ENCODE measurements around the gene INO80.

INO80 gene

GRCh38 chr15:40984964-40985363 is 131.1 kb downstream of the INO80 start:
- DNase-seq = no peak
- H3K27me3 Mint-ChIP-seq (ENCODE audit: low read depth, poor library complexity) = no peaks in the 10 kb centered on the region

GRCh38 chr15:40984406-40984805 is 131.7 kb downstream of the INO80 start:
- DNase-seq = no peak
- no peaks in the 10 kb centered on the region for H3K9me3 Mint-ChIP-seq
- TF ChIP-seq CTCF (IDR thresholded peaks at IDR 0.05) = no peak
- H3K36me3 Mint-ChIP-seq (ENCODE audit: low read depth) = peaks cover 73% of the 10 kb centered on the region
- H3K4me3 Mint-ChIP-seq = no peak overlapping the region
- no peaks in the 10 kb centered on the region for H3K4me1 Mint-ChIP-seq
- no peaks in the 10 kb centered on the region for H3K27me3 Mint-ChIP-seq (ENCODE audit: low read depth, poor library complexity)
- H3K27ac Mint-ChIP-seq = no peak overlapping the region

More at GRCh38 chr15:40984964-40985363, 131.1 kb downstream of the INO80 start:
- H3K27ac Mint-ChIP-seq = no peak overlapping the region
- H3K9me3 Mint-ChIP-seq = no peaks in the 10 kb centered on the region
- H3K36me3 Mint-ChIP-seq (ENCODE audit: low read depth) = peaks cover 73% of the 10 kb centered on the region
- H3K4me1 Mint-ChIP-seq = no peaks in the 10 kb centered on the region
- TF ChIP-seq CTCF (IDR thresholded peaks at IDR 0.05) = no peak
- no peak overlapping the region for H3K4me3 Mint-ChIP-seq

GRCh38 chr15:40982855-40983254 is 133.2 kb downstream of the INO80 start:
- Mint-ChIP-seq H3K4me1 (no peaks in the 10 kb centered on the region), H3K36me3 (ENCODE audit: low read depth) (peaks cover 75% of the 10 kb centered on the region)

GRCh38 chr15:40981186-40981585 is 134.9 kb downstream of the INO80 start:
- DNase-seq = no peak
- Mint-ChIP-seq H3K4me3 (no peak overlapping the region), H3K27me3 (ENCODE audit: low read depth, poor library complexity) (no peaks in the 10 kb centered on the region), H3K4me1 (no peaks in the 10 kb centered on the region), H3K36me3 (ENCODE audit: low read depth) (peaks cover 73% of the 10 kb centered on the region), H3K27ac (no peak overlapping the region), H3K9me3 (no peaks in the 10 kb centered on the region)
- no peak for TF ChIP-seq CTCF (IDR thresholded peaks at IDR 0.05)

More at GRCh38 chr15:40982855-40983254, 133.2 kb downstream of the INO80 start:
- H3K27me3 Mint-ChIP-seq (ENCODE audit: low read depth, poor library complexity) = no peaks in the 10 kb centered on the region
- H3K27ac Mint-ChIP-seq = no peak overlapping the region
- H3K4me3 Mint-ChIP-seq = no peak overlapping the region
- no peak for TF ChIP-seq CTCF (IDR thresholded peaks at IDR 0.05)
- no peaks in the 10 kb centered on the region for H3K9me3 Mint-ChIP-seq
- no peak for DNase-seq

GRCh38 chr15:40978562-40978961 is 137.5 kb downstream of the INO80 start:
- H3K27ac Mint-ChIP-seq = no peak overlapping the region
- DNase-seq = no peak
- H3K4me3 Mint-ChIP-seq = no peak overlapping the region
- no peaks in the 10 kb centered on the region for H3K9me3 Mint-ChIP-seq
- no peak for TF ChIP-seq CTCF (IDR thresholded peaks at IDR 0.05)
- H3K4me1 Mint-ChIP-seq = no peaks in the 10 kb centered on the region
- H3K27me3 Mint-ChIP-seq (ENCODE audit: low read depth, poor library complexity) = no peaks in the 10 kb centered on the region
- H3K36me3 Mint-ChIP-seq (ENCODE audit: low read depth) = peaks cover 60% of the 10 kb centered on the region

GRCh38 chr15:40978141-40978540 is 137.9 kb downstream of the INO80 start:
- peaks cover 56% of the 10 kb centered on the region for H3K36me3 Mint-ChIP-seq (ENCODE audit: low read depth)
- no peaks in the 10 kb centered on the region for H3K9me3 Mint-ChIP-seq
- no peaks in the 10 kb centered on the region for H3K4me1 Mint-ChIP-seq
- no peaks in the 10 kb centered on the region for H3K27me3 Mint-ChIP-seq (ENCODE audit: low read depth, poor library complexity)
- TF ChIP-seq CTCF (IDR thresholded peaks at IDR 0.05) = no peak
- H3K4me3 Mint-ChIP-seq = no peak overlapping the region
- H3K27ac Mint-ChIP-seq = no peak overlapping the region
- DNase-seq = no peak
